ENCODE data around the gene FHIT.

FHIT gene

GRCh38 chr3:60147249-60147950 is 1103.9 kb downstream of the FHIT start:
- TF ChIP-seq, protein P1, sequence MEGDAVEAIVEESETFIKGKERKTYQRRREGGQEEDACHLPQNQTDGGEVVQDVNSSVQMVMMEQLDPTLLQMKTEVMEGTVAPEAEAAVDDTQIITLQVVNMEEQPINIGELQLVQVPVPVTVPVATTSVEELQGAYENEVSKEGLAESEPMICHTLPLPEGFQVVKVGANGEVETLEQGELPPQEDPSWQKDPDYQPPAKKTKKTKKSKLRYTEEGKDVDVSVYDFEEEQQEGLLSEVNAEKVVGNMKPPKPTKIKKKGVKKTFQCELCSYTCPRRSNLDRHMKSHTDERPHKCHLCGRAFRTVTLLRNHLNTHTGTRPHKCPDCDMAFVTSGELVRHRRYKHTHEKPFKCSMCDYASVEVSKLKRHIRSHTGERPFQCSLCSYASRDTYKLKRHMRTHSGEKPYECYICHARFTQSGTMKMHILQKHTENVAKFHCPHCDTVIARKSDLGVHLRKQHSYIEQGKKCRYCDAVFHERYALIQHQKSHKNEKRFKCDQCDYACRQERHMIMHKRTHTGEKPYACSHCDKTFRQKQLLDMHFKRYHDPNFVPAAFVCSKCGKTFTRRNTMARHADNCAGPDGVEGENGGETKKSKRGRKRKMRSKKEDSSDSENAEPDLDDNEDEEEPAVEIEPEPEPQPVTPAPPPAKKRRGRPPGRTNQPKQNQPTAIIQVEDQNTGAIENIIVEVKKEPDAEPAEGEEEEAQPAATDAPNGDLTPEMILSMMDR (IDR thresholded peaks at IDR 0.05; ENCODE audit: borderline replicate concordance, insufficient read depth, low read depth, low read length), result no peak
- no peak overlapping the region for H3K4me3 ChIP-seq (ENCODE audit: low read depth, low read length)

- TF ChIP-seq, protein P1 (IDR thresholded peaks at IDR 0.05; ENCODE audit: borderline replicate concordance, insufficient read depth, low read depth, low read length), result no peak
Observed at GRCh38 chr3:60146121-60146520, 1105.1 kb downstream of the FHIT start.

GRCh38 chr3:60144071-60144470 is 1107.2 kb downstream of the FHIT start:
- TF ChIP-seq, protein P1 (IDR thresholded peaks at IDR 0.05; ENCODE audit: borderline replicate concordance, insufficient read depth, low read depth, low read length), result no peak
- no peak overlapping the region for H3K4me3 ChIP-seq (ENCODE audit: low read depth, low read length)

More at GRCh38 chr3:60146121-60146520, 1105.1 kb downstream of the FHIT start:
- no peak overlapping the region for H3K4me3 ChIP-seq (ENCODE audit: low read depth, low read length)

DNA sequence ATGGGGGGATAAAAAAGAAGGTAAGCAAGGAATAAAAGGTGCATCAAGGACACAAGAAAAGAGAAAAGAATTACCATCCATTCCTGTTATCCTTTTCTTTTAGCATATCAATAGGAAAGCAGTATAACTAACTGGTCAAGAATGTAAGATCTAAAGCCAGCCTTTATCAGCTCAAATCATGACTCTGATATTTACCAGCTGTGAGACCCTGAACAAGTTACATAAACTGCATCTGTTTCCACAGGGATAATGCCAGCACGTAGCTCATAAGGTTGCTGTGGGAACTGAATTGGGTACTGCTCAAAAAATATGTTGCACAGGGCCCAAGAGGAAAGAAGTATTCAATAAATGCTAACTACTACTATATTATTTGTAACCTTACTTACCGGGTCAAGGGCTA is 1109.2 kb downstream of the FHIT start:
- no peak overlapping the region for H3K4me3 ChIP-seq (ENCODE audit: low read depth, low read length)
- TF ChIP-seq, protein P1 (IDR thresholded peaks at IDR 0.05; ENCODE audit: borderline replicate concordance, insufficient read depth, low read depth, low read length), result no peak

DNA sequence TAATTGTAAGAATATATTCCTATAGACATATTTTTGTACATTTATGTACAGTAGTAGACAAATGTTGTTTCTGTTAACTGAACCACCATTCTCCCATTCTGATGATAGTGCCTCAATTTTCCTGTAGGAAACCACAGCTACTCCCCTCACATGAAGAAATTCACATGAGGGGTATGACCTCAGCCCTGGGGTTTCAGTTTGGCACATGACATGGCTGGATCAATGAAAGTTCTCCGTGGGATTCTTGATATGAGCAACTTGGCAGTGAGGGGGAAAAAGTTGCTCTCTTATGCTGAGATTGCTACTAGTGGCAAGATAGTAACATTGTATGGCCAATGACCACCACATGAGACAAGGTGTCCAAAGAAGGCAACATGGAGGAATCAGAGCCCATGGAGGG is 1111.1 kb downstream of the FHIT start:
- no peak overlapping the region for H3K4me3 ChIP-seq (ENCODE audit: low read depth, low read length)
- TF ChIP-seq, protein P1 (IDR thresholded peaks at IDR 0.05; ENCODE audit: borderline replicate concordance, insufficient read depth, low read depth, low read length), result no peak

DNA sequence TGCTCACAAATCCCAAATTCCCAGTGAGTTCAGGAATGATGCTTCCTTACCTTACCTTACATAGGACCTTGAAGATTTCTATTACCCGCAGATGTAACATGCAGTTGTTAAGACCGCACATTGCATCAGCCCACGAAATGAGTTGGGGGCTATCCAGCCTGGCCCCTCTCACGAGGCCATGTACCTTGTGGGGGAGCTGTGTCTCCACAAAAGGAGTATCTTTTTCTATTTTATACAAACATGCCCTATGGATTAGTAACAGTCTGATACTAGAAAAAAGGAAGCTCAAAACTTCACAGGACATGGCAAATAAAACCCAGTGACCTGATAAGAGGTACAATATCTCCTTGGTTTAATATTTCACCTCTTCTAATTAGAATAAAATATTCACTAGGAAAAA is 1114.7 kb downstream of the FHIT start:
- TF ChIP-seq, protein P1 (IDR thresholded peaks at IDR 0.05; ENCODE audit: borderline replicate concordance, insufficient read depth, low read depth, low read length), result no peak
- H3K4me3 ChIP-seq (ENCODE audit: low read depth, low read length), result no peak overlapping the region

DNA sequence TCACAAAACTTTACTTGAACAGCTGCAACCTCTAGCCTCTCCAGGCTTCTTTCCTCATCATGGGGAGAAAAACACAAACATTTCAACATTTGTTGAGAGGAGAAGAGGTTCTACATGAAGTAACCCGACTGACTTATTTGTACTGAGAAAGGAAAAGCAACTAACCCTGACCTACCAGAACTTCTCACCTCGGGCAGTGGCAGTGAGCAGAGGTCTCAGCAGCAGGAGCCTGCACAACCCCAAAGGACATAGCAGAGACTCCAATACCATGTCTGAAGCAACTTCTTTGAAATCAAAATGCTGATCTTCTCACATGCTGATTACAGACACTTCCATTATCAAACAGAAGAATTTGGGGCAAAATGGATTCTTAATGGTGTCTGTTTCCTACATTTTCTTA is 1115.8 kb downstream of the FHIT start:
- TF ChIP-seq, protein P1 (IDR thresholded peaks at IDR 0.05; ENCODE audit: borderline replicate concordance, insufficient read depth, low read depth, low read length), result no peak
- no peak overlapping the region for H3K4me3 ChIP-seq (ENCODE audit: low read depth, low read length)
